Liver (tissue), 10 donors: ENCODE data around the gene TSGA10. TPM values are rescaled to one million over a fixed set of nuclear protein-coding genes. Genes with fewer than 3 reads are reported as not detected.

Experiments used
- DNase-seq: peaks from one replicate; pipeline ENCODE4 v3.0.0-alpha.2; 2017; ENCODE audit warnings: low spot score
- H3K27ac ChIP-seq, 2 donors: one replicate each; pipeline ENCODE4 v1.7.0; 2013; ENCODE audit warnings: inconsistent platforms in 2 of 2, low read length in 2 of 2, control low read depth in 1 of 2, low read depth in 1 of 2, mild to moderate bottlenecking in 1 of 2
- H3K27me3 ChIP-seq, 4 donors: one replicate each; pipeline versions ENCODE4 v1.6.1 to v1.7.0; 2013; ENCODE audit warnings: low read length in 3 of 4, inconsistent platforms in 1 of 4, mild to moderate bottlenecking in 1 of 4, moderate library complexity in 1 of 4; ENCODE audit not compliant: control insufficient read depth in 4 of 4, insufficient read depth in 4 of 4
- H3K36me3 ChIP-seq, 4 donors: one replicate each; pipeline versions ENCODE4 v1.6.1 to v1.7.0; 2013; ENCODE audit warnings: low read length in 3 of 4, mild to moderate bottlenecking in 3 of 4, low read depth in 1 of 4, moderate library complexity in 1 of 4; ENCODE audit not compliant: control insufficient read depth in 4 of 4, insufficient read depth in 3 of 4
- H3K4me1 ChIP-seq, 4 donors: one replicate each; pipeline versions ENCODE4 v1.6.1 to v1.7.0; 2013; ENCODE audit warnings: low read length in 3 of 4, mild to moderate bottlenecking in 3 of 4, moderate library complexity in 1 of 4; ENCODE audit not compliant: control insufficient read depth in 4 of 4, insufficient read depth in 4 of 4
- H3K4me3 ChIP-seq, 3 donors: one replicate each; pipeline versions ENCODE4 v1.6.1 to v1.7.0; 2013; ENCODE audit warnings: low read length in 3 of 3, control low read depth in 1 of 3, low read depth in 1 of 3, mild to moderate bottlenecking in 1 of 3
- H3K9ac ChIP-seq, 2 donors: one replicate each; pipeline ENCODE4 v1.7.0; 2013; ENCODE audit warnings: low read length in 2 of 2, mild to moderate bottlenecking in 2 of 2, moderate library complexity in 2 of 2, control low read depth in 1 of 2, low read depth in 1 of 2
- H3K9me3 ChIP-seq, 4 donors: one replicate each; pipeline versions ENCODE4 v1.6.1 to v1.7.0; 2013; ENCODE audit warnings: low read length in 3 of 4; ENCODE audit not compliant: control insufficient read depth in 4 of 4
- CTCF ChIP-seq: fragments of 150-350 bp; IDR thresholded peaks from 2 replicates; pipeline ENCODE4 v1.5.1; 2017; ENCODE audit warnings: improper control_type of control experiment, low read depth, low read length; ENCODE audit not compliant: missing input control
- EGR1 ChIP-seq, 2 donors: IDR thresholded peaks; 2 replicates each; pipeline ENCODE4 v1.6.1; 2016 to 2018; ENCODE audit warnings: antibody characterized with exemption in 2 of 2, low read depth in 2 of 2
- FOXA1 ChIP-seq: IDR thresholded peaks from 2 replicates; pipeline ENCODE4 v1.6.1; 2016; ENCODE audit warnings: antibody characterized with exemption
- FOXA2 ChIP-seq: IDR thresholded peaks from 2 replicates; pipeline ENCODE4 v1.6.1; 2016; ENCODE audit warnings: antibody characterized with exemption
- GABPA ChIP-seq, 2 donors: IDR thresholded peaks in 1 of 2; conservative IDR thresholded peaks in 1 of 2; 2 replicates each; pipeline ENCODE4 v1.6.1; 2016; ENCODE audit warnings: antibody characterized with exemption in 2 of 2, mild to moderate bottlenecking in 1 of 2, moderate library complexity in 1 of 2
- HNF4A ChIP-seq, 2 donors: conservative IDR thresholded peaks; 2 replicates each; pipeline ENCODE4 v1.6.1; 2016; ENCODE audit warnings: antibody characterized with exemption in 2 of 2, mild to moderate bottlenecking in 2 of 2
- HNF4G ChIP-seq: IDR thresholded peaks from 2 replicates; pipeline ENCODE4 v1.6.1; 2016; ENCODE audit warnings: antibody characterized with exemption
- JUND ChIP-seq, 2 donors: IDR thresholded peaks; 2 replicates each; pipeline ENCODE4 v1.6.1; 2016; ENCODE audit warnings: antibody characterized with exemption in 2 of 2
- MAX ChIP-seq: IDR thresholded peaks from 2 replicates; pipeline ENCODE4 v1.6.1; 2016; ENCODE audit warnings: antibody characterized with exemption
- NR2F2 ChIP-seq: IDR thresholded peaks from 2 replicates; pipeline ENCODE4 v1.6.1; 2016; ENCODE audit warnings: antibody characterized with exemption
- RAD21 ChIP-seq, 2 donors: IDR thresholded peaks; 2 replicates each; pipeline ENCODE4 v1.6.1; 2016; ENCODE audit warnings: antibody characterized with exemption in 2 of 2, mild to moderate bottlenecking in 2 of 2
- RXRA ChIP-seq, 2 donors: IDR thresholded peaks; 2 replicates each; pipeline ENCODE4 v1.6.1; 2017 to 2018; ENCODE audit warnings: antibody characterized with exemption in 2 of 2, mild to moderate bottlenecking in 1 of 2
- SP1 ChIP-seq: IDR thresholded peaks from 2 replicates; pipeline ENCODE4 v1.6.1; 2018; ENCODE audit warnings: antibody characterized with exemption, mild to moderate bottlenecking
- TAF1 ChIP-seq: conservative IDR thresholded peaks from 2 replicates; pipeline ENCODE4 v1.6.1; 2016; ENCODE audit warnings: antibody characterized with exemption, mild to moderate bottlenecking
- YY1 ChIP-seq: IDR thresholded peaks from 2 replicates; pipeline ENCODE4 v1.6.1; 2016; ENCODE audit warnings: antibody characterized with exemption, mild to moderate bottlenecking
- whole genome bisulfite sequencing: extraction: QIAGEN DNeasy Blood & Tissue Kit; methylation state at CpG from one replicate; pipeline ENCODE4 v1.1.7; 2013; 5-methylcytosine and 5-hydroxymethylcytosine counted together
- polyA plus RNA-seq, 2 donors: library from polyadenylated mRNA; stranded (reverse) in 1 of 2; unstranded in 1 of 2; fragments of 200-250 nt in 1 of 2; fragments of >200 nt in 1 of 2; fragmentation: Nextera tagmentation in 1 of 2; extraction: Ambion mirVana in 1 of 2; gene quantifications; one replicate each; pipeline versions ENCODE4 v1.2.1 to v1.2.3, GENCODE V29; 2013 to 2015
- small RNA-seq: library from RNA; depleted of rRNA; stranded (forward); fragments of <200 nt; gene quantifications from one replicate; pipeline ENCODE3, GENCODE V24; 2014
- total RNA-seq, 2 donors: library from RNA; depleted of rRNA; stranded (reverse); fragments of >200 nt; gene quantifications; one replicate each; pipeline ENCODE4 v1.2.3, GENCODE V29; 2014
- TF ChIP-seq, protein P1 (sequence below): IDR thresholded peaks from 2 replicates; pipeline ENCODE4 v1.6.1; 2016; ENCODE audit warnings: antibody characterized with exemption, mild to moderate bottlenecking
- TF ChIP-seq, protein P2 (sequence below): IDR thresholded peaks from 2 replicates; pipeline ENCODE4 v1.6.1; 2016; ENCODE audit warnings: antibody characterized with exemption
- TF ChIP-seq, protein P3 (sequence below): IDR thresholded peaks from 2 replicates; pipeline ENCODE4 v1.6.1; 2016; ENCODE audit warnings: antibody characterized with exemption
- donor health status: healthy.
- donor health status: healthy.
- donor health status: healthy.
- donor health status: healthy.
- donor health status: healthy.

Gene TSGA10
- total and polyA plus RNA-seq, 4 donors: 0.93 to 4.4 (median 3.8) TPM

DNA sequence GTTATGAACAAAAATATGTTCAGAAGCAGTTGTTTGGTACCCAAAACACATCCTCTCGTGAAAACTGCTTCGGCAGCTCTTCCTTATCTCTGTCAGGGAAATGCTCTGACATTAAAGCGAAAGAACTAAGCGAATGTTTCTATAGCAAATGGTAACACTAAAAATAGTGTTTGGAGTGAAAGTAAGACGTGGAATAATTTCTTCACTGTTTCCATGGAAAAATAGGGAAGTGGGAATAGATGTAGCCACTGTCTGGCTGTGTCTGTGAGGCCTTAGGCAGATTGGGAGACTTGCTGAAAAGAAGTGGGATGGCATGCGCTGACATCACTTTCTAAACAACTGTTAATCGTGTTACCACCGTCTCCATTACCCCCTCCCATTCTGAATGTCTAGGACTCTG is 207.2 kb downstream of the TSGA10 start:
- WGBS: 73% methylated on average over 8 of the region's 8 CpGs
- Histone ChIP-seq H3K4me1 (peaks cover 0 to 1% (median 0%) of the 10 kb centered on the region in 4 donors), H3K27ac (no peak overlapping the region), H3K36me3 (no peaks in the 10 kb centered on the region), H3K4me3 (no peak overlapping the region), H3K9ac (no peak overlapping the region), H3K9me3 (no peaks in the 10 kb centered on the region), H3K27me3 (no peaks in the 10 kb centered on the region)
- TF ChIP-seq SP1 (no peak), YY1 (no peak), MAX (no peak), NR2F2 (no peak), FOXA1 (no peak), HNF4G (no peak), FOXA2 (no peak), JUND (IDR thresholded peaks at IDR 0.05) (no peak), RAD21 (IDR thresholded peaks at IDR 0.05) (no peak), CTCF (no peak), EGR1 (IDR thresholded peaks at IDR 0.05; ENCODE audit: low read depth in 2 of 2) (no peak), RXRA (IDR thresholded peaks at IDR 0.05) (no peak), GABPA (IDR thresholded peaks at IDR 0.05 in 1 of 2, conservative IDR thresholded peaks at IDR 0.05 in 1 of 2) (no peak), HNF4A (conservative IDR thresholded peaks at IDR 0.05) (no peak), TAF1 (no peak)
- TF ChIP-seq, protein P1, sequence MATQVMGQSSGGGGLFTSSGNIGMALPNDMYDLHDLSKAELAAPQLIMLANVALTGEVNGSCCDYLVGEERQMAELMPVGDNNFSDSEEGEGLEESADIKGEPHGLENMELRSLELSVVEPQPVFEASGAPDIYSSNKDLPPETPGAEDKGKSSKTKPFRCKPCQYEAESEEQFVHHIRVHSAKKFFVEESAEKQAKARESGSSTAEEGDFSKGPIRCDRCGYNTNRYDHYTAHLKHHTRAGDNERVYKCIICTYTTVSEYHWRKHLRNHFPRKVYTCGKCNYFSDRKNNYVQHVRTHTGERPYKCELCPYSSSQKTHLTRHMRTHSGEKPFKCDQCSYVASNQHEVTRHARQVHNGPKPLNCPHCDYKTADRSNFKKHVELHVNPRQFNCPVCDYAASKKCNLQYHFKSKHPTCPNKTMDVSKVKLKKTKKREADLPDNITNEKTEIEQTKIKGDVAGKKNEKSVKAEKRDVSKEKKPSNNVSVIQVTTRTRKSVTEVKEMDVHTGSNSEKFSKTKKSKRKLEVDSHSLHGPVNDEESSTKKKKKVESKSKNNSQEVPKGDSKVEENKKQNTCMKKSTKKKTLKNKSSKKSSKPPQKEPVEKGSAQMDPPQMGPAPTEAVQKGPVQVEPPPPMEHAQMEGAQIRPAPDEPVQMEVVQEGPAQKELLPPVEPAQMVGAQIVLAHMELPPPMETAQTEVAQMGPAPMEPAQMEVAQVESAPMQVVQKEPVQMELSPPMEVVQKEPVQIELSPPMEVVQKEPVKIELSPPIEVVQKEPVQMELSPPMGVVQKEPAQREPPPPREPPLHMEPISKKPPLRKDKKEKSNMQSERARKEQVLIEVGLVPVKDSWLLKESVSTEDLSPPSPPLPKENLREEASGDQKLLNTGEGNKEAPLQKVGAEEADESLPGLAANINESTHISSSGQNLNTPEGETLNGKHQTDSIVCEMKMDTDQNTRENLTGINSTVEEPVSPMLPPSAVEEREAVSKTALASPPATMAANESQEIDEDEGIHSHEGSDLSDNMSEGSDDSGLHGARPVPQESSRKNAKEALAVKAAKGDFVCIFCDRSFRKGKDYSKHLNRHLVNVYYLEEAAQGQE: no peak
- TF ChIP-seq, protein P2, sequence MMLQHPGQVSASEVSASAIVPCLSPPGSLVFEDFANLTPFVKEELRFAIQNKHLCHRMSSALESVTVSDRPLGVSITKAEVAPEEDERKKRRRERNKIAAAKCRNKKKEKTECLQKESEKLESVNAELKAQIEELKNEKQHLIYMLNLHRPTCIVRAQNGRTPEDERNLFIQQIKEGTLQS: no peak
- TF ChIP-seq, protein P3, sequence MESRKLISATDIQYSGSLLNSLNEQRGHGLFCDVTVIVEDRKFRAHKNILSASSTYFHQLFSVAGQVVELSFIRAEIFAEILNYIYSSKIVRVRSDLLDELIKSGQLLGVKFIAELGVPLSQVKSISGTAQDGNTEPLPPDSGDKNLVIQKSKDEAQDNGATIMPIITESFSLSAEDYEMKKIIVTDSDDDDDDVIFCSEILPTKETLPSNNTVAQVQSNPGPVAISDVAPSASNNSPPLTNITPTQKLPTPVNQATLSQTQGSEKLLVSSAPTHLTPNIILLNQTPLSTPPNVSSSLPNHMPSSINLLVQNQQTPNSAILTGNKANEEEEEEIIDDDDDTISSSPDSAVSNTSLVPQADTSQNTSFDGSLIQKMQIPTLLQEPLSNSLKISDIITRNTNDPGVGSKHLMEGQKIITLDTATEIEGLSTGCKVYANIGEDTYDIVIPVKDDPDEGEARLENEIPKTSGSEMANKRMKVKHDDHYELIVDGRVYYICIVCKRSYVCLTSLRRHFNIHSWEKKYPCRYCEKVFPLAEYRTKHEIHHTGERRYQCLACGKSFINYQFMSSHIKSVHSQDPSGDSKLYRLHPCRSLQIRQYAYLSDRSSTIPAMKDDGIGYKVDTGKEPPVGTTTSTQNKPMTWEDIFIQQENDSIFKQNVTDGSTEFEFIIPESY: no peak
- no peak for DNase-seq

Small RNA genes lying within 50 kb of the gene (small RNA-seq; reads per million reads assigned to genes)
- not detected for gene AC092587.1

Other genes starting within 250 kb of the TSGA10 start
- under 1 TPM; 0.17 to 0.42 TPM for gene CRACDL, start 218.7 kb downstream of the TSGA10 start, total RNA-seq
- under 1 TPM; 0.13 to 0.46 TPM for gene CRACDL, start 218.7 kb downstream of the TSGA10 start, polyA plus RNA-seq
- gene C2orf15, start 13.2 kb downstream of the TSGA10 start, total RNA-seq: under 1 TPM; 0.33 to 0.65 TPM
- under 1 TPM; 0.24 to 0.25 TPM for gene C2orf15, start 13.2 kb downstream of the TSGA10 start, polyA plus RNA-seq
- 1 to 10 TPM; 4.3 to 4.8 TPM for gene LIPT1, start within 50 bp of the TSGA10 start, total RNA-seq
- 1 to 10 TPM; 2.3 to 2.6 TPM for gene LIPT1, start within 50 bp of the TSGA10 start, polyA plus RNA-seq
- gene MITD1, start 26.1 kb upstream of the TSGA10 start, total RNA-seq: 10 to 100 TPM; 10.5 to 15.5 TPM
- gene MITD1, start 26.1 kb upstream of the TSGA10 start, polyA plus RNA-seq: 10 to 100 TPM in 1 of 2 donors, 1 to 10 TPM in 1; 7.8 to 17.5 TPM
- 10 to 100 TPM; 19.6 to 21.0 TPM for gene MRPL30, start 26.2 kb upstream of the TSGA10 start, total RNA-seq
- gene MRPL30, start 26.2 kb upstream of the TSGA10 start, polyA plus RNA-seq: 10 to 100 TPM; 11.7 to 14.0 TPM
- not detected for gene LYG2, start 100.7 kb upstream of the TSGA10 start, total RNA-seq
- gene LYG2, start 100.7 kb upstream of the TSGA10 start, polyA plus RNA-seq: under 1 TPM in 1 of 2 donors, not detected in 1; 0.31 TPM
- under 1 TPM; 0.14 to 0.59 TPM for gene LYG1, start 146.3 kb upstream of the TSGA10 start, total RNA-seq
- under 1 TPM; 0.52 to 0.85 TPM for gene LYG1, start 146.3 kb upstream of the TSGA10 start, polyA plus RNA-seq
- gene TXNDC9, start 181.4 kb upstream of the TSGA10 start, total RNA-seq: 10 to 100 TPM; 24.3 to 27.5 TPM
- 10 to 100 TPM; 12.5 to 17.6 TPM for gene TXNDC9, start 181.4 kb upstream of the TSGA10 start, polyA plus RNA-seq
- 10 to 100 TPM; 21.1 to 23.7 TPM for gene EIF5B, start 182.4 kb upstream of the TSGA10 start, total RNA-seq
- gene EIF5B, start 182.4 kb upstream of the TSGA10 start, polyA plus RNA-seq: 10 to 100 TPM; 10.2 to 14.4 TPM